Ovary (tissue), 3 donors: ENCODE results near the gene PCDH8.

Experiments used
- CTCF ChIP-seq, 3 donors: fragments of 450-650 bp in 2 of 3; fragments of 200-600 bp in 1 of 3; IDR thresholded peaks; one replicate each; pipeline versions ENCODE4 v1.5.1 to v1.8.0; 2016 to 2022; ENCODE audit warnings: antibody characterized with exemption in 3 of 3, mild to moderate bottlenecking in 1 of 3
- EP300 ChIP-seq: sonication (generic); formaldehyde crosslinking; IDR thresholded peaks from one replicate; pipeline ENCODE4 v1.6.1; 2017; ENCODE audit warnings: antibody characterized with exemption
- donor health status: DM: no; HTN: no; CAD: no.

GRCh38 chr13:52832313-52832712 lies 16.1 kb downstream of the PCDH8 start:
- no peak for TF ChIP-seq CTCF (IDR thresholded peaks at IDR 0.05)
- TF ChIP-seq EP300, result no peak
